Jurkat, Clone E6-1 (cell line): ENCODE measurements around the gene LIMS2.

ENCODE experiments used
- DNase-seq: peaks from one replicate; pipeline ENCODE4 v3.0.0-alpha.2; 2011; ENCODE audit warnings: low read depth, low spot score
- H3K4me3 ChIP-seq: 2 replicates; pipeline ENCODE4 v1.5.1; 2011; ENCODE audit warnings: mild to moderate bottlenecking, low read length, control low read depth, moderate library complexity

The LIMS2 gene

DNA sequence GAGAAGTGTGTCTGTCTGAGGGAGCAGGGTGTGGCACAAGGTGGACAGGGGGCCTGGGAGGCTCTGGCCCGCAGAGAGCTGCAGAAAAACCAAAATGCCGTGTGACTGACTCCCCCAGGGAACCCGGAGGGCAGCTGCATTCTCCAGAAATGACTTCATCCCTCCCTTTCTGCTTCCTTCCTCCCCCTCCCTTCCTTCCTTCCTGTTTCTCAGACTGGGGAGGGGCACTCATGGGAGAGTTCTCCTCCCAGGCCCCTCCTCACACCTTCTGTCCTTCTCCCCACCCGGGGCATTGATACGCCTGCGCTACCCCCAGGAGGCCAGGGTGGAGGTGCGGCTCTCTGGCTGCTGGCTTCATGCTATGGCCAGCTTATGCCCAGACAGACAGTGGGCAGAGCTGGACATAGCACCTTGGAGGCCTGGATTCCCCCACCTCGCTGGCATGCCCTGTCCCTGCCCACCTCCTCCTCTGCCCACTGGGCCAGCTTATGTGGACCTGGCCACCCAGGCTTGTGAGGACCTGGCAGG, 37.5 kb downstream of the LIMS2 start:
- H3K4me3 ChIP-seq, result no peak overlapping the region
- no peak for DNase-seq

DNA sequence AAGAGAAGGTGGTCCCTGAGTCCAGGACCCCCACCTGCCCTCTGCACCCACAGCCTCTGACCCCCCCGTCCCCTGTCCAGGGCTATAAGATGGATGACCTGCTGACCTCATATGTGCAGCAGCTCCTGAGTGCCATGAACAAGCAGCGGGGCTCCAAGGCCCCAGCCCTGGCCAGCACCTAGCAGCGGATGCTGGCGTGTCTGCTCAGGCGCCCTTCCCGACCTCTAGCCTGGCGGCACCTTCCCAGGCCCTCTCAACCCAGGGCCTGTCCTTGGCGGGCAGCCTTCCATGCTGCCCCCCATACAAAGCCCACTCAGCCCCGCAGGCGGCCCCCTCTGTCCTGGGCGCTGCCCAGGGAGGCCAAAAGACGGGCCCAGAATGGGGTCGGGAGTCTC, 38.1 kb downstream of the LIMS2 start:
- no peak overlapping the region for H3K4me3 ChIP-seq
- DNase-seq, result no peak

DNA sequence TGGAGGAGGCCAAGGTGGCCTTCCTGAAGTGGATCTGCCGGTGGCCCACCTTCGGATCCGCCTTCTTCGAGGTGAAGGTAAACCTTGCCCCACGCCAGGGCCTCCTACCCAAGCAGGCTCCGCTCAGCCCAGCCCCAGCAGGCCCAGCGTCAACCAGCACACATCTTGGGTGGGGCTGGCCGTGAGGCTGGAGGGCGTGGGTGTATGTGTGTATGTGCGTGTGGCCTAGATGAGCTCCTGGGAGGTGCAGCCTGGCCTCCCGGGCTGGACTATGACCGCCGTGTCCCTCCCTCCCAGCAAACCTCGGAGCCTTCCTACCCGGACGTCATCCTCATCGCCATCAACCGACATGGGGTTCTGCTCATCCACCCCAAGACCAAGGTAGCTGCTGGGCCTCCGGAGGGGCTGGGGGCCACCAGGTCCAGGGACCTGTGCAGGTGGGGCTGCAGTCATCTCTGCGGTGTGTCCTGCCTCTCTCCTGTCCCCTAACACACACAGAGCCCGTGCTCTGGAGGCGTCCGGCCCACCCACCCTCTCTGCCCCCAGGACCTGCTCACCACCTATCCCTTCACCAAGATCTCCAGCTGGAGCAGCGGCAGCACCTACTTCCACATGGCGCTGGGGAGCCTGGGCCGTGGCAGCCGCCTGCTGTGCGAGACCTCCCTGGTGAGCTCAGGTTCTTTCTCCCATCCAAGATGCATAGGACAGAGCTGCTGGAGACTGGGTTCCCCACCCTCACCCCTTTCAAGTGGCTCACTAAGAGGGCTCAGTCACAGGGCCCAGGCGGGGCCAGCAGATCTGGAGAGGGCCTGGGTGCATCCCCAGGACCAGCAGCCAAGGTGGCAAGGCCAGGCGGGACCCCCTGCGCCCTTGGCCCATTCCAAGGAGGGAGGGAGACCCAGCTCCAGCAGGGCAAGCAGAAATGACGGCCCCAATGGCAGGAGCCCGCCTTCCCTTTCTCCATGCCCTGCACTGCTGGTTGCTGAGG, 38.8 kb downstream of the LIMS2 start:
- no peak overlapping the region for H3K4me3 ChIP-seq
- no peak for DNase-seq

DNA sequence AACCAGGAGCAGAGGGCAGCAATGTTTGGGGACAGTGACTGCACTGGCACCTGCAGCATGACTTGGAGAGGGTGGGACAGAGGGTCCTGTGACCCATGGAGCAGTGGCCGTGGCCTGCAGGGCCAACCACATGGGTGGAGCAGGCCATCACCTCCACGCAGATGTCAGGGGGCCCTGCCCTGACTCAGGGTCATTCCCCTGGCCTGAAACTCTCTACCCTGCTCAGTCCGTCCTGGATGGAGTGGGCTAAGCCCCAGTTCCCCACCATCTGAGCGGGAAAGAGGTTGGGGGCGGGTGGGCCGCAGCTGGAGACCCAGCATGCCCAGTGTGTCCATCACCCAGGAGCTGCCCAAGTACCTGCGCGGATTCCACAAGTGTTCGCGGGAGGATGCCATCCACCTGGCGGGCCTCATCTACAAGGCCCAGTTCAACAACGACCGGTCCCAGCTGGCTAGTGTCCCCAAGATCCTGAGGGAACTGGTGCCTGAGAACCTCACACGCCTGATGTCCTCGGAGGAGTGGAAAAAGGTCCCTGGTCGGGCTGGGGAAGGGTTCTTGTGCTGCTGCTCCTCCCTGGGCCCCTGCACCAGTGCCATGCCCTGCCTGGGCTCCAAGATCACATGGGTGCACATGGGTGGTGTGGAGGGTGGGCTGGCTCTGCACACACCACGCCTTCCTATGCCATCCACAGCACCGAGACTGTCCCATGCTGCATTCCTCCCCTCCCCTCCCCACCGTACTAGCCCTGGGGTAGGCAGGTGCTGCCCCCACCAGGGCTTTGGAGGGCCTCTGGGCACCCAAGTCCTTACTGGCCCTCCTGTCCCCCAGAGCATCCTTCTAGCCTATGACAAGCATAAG, 39.7 kb downstream of the LIMS2 start:
- H3K4me3 ChIP-seq, result no peak overlapping the region
- no peak for DNase-seq

DNA sequence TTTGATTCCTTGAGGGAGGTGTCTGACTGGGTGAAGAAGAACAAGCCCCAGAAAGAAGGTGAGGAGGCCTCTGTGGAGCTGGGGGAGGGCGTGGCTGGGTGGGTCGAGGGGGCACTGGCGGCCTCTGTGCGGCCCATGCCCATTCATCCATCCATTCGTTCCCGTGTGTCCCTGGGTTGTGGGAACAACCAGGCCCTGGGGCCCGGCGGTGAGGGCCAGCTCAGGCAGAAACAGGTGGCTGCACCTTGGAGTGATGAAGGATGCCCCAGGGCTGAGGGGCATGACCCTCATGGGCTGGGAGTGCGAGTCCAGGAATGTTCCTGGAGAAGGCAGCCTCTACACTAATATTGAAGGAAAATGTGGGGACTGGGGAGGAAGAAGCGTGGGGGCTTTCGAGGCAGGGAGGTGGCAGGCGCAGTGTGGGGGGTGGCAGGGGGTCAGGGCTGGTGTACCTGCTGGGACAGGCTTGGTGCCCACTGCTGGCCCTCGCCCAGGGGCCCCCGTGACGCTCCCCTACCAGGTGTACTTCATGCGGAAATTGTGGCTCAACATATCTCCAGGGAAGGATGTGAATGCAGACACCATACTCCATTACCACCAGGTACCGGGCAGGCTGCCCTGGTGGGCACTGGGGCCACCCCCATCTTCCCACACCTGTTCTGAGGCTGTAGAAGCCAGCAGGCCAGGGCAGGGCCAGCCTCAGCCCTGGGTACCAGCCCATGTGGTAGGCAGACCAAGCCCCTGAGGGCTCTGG, 40.5 kb downstream of the LIMS2 start:
- H3K4me3 ChIP-seq, result no peak overlapping the region
- DNase-seq, result no peak

DNA sequence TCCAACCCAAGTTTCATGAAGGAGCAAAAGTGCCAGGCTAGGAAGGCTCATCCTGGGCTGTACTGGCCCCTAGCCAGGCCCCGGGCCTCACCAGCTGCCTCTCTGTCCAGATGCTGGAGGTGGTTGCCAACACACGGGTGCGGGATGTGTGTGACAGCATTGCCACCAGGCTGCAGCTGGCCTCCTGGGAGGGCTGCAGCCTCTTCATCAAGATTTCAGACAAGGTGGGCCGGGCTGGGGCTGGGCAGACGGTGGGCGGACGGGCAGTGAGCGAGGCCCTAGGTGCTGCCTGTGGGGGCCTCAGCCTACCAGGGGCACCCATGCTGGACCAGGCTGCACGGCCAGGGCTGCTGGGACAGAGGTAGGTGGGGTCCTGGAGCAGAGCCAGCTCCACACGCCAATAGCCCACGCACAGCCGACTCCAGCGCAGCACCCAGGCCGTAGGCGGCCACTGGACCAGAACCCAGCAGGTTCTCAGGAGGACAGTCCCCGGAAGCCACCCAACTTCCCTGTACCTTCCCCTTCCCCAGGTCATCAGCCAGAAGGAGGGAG, 41.2 kb downstream of the LIMS2 start:
- no peak for DNase-seq
- no peak overlapping the region for H3K4me3 ChIP-seq

DNA sequence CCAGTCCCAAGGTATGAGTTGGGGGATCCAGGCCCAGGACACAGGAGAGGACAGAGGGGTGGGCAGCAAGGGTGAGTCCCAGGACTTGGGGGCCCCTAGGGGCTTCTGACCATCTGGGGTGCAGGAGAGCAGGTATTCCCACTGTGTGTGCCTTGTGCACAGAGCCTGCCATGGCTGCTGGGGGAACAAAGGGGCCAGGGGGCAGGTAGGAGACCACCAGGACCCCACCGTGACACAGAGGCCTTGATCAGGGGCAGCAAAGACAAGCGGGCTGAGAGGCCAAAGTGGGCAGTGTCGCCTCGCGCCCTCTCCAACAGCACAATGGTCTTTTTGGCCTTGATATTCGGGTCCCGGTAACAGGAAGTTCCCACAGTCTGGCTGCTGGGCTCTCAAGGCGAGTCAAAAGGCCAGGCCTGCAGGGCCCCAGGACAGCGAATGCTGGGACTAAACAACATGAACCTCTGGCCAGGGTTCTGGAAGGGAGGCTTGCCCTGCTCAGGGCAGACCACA, 41.7 kb downstream of the LIMS2 start:
- no peak overlapping the region for H3K4me3 ChIP-seq
- DNase-seq, result no peak

DNA sequence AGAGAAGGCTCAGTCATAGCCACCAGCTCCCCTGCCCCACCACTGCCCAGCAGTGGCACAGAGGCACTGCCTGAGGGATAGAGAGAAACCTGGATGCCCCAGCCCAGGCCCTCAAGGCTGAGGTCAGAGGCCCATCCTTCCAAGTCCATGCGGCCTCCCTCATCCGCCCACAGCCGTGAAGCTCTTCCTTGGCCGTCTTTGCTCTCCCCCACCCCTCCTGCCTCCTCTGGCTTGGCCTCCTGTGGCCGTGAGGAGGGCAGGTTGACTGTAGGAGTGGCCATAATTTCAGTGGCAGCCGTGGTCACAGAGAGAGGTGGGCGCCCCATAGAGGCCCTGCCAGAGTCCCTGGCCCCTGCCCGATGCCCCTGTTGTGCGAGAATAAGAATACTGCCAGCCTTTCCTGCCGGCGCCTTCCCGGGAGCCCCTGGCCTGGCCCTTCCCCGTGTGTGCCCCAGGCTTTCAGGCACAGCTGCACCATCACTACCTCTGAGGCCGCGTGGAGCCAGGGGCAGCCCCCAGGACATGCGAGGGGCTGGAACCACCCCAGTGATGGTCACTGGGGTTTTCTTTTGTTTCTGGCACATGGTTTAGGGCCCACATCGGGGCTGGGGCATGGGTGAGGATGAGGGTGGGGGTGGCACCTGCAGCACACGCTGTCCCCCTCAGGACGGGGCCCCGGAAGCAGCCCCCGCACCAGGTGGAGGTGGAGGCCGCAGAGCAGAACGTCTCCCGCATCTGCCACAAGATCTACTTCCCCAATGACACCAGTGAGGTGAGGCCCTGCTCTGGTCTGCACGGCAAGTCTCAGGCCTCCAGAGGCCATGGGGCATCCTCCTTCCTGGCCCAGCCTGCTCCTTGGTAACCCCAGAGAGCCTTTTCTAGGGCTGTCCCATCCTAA, 42.5 kb downstream of the LIMS2 start:
- no peak for DNase-seq
- no peak overlapping the region for H3K4me3 ChIP-seq

DNA sequence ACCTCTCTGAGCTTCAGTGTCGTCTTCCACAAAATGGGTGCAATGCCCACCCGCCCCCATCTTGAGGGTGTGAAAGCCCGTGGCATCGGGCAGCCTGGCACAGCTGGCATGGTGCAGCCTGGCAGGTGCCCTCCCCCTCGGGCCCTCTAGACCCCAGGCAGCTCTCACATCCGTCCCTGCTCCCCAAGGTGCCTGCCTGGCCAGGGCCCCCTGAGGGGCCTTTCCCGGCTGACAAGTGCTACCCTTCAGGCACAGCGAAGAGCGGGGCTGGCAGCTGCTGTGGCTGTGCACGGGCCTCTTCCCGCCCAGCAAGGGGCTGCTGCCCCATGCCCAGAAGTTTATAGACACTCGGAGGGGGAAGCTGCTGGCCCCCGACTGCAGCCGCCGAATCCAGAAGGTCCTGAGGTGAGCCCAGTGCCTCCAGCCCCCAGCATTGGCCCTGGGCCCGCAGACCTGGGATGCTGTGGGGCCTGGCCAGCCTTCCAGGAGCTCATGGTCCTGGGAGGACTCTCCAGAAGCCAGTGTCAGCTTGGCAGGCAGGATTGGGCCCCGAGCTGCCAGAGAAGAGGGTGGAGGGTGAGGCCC, 43.2 kb downstream of the LIMS2 start:
- no peak for DNase-seq

DNA sequence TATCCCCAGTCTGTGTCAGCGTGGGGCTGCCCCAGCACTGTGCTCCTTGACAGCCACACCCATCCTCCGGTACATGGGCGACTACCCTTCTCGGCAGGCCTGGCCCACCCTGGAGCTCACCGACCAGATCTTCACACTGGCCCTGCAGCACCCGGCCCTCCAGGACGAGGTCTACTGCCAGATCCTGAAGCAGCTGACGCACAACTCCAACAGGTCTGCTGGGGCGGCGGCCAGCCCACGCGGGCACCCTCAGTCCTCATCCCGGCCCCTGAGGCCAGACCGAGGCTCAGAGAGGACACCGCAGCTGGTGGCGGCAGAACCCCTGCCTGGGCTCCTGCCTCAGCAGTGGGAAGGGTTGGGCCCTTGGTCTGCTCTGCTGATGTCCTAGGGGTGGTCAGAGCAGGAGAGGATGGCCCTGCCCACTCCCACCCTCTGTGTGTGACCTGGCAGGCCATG, 43.8 kb downstream of the LIMS2 start:
- no peak overlapping the region for H3K4me3 ChIP-seq
- no peak for DNase-seq

More for the DNA sequence above, 43.2 kb downstream of the LIMS2 start:
- H3K4me3 ChIP-seq, result no peak overlapping the region

DNA sequence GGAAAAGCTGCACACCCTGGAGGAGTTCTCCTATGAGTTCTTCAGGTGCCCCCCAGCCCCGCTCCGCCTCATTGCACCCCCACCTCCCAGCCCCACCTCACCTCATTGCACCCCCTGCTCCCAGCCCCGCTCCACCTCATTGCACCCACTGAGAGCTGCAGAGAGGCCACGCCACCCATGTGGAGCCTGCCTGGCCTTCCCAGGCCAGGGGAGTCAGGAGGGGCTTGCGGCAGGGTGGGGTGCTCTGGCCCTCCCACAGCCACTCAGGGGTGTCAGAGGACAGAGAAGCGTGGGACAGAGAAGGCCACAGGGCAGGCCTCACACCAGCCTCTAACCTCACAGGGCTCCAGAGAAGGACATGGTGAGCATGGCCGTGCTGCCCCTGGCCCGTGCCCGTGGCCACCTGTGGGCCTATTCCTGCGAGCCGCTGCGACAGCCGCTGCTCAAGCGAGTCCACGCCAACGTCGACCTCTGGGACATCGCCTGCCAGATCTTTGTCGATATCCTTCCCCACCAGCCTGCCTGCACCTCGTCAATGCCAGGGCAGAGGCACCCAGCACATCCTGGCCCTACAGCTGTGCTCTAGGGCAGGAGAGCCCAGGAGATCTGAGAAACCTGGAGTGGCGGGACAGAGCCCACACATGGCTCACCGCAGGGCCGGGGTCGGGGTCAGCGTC, 44.3 kb downstream of the LIMS2 start:
- DNase-seq, result no peak
- no peak overlapping the region for H3K4me3 ChIP-seq

DNA sequence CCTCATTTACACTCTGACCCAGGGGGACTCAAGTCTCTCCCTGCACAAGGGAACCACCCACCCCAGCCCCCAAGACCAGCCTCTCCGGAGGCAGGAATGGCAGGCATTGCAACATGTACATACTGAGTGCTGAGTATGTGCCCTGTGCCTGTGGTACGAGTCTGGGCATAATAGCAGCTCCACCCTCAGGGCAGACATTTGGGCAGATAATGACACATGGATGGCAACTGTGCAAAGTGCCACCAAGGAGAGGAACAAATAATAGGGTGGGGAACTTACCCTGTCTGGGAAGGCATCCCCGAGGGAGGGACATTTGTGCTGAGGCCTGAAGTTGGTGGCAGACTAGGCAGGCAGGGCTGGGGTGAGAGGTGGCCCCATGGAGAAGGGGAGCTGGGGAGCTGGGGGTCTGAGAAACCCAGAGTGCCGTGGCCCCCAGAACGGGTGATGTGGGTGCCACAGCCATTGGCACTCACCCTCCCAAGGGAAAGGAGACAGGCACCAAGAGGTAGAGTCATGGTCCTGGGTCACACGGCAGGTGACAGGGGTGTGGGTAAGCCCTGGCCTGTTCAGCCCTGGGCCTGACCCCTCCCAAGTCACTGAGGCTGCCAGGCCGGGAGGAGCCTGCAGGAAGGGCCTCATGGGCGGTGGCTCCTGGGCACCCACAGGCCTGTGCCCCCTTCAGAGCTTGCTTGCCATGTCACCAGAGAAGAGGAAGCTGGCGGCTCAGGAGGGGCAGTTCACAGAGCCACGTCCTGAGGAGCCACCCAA, 45.0 kb downstream of the LIMS2 start:
- DNase-seq, result no peak
- no peak overlapping the region for H3K4me3 ChIP-seq

DNA sequence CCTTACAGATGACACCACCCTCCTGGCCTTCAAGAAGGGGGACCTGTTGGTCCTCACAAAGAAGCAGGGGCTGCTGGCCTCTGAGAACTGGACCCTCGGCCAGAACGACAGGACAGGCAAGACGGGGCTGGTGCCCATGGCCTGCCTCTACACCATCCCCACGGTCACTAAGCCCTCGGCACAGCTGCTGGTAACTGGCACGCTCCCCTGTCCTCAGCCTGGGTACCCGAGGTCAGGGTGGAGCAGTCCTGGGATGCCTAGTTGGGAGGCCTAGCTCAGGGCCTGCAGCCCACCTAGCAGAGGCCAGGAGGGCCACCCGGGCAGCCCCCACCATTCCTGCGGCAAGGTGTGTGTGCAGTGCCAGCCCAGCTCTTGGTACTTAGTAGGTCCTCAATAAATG, 45.7 kb downstream of the LIMS2 start:
- no peak overlapping the region for H3K4me3 ChIP-seq
- no peak for DNase-seq

DNA sequence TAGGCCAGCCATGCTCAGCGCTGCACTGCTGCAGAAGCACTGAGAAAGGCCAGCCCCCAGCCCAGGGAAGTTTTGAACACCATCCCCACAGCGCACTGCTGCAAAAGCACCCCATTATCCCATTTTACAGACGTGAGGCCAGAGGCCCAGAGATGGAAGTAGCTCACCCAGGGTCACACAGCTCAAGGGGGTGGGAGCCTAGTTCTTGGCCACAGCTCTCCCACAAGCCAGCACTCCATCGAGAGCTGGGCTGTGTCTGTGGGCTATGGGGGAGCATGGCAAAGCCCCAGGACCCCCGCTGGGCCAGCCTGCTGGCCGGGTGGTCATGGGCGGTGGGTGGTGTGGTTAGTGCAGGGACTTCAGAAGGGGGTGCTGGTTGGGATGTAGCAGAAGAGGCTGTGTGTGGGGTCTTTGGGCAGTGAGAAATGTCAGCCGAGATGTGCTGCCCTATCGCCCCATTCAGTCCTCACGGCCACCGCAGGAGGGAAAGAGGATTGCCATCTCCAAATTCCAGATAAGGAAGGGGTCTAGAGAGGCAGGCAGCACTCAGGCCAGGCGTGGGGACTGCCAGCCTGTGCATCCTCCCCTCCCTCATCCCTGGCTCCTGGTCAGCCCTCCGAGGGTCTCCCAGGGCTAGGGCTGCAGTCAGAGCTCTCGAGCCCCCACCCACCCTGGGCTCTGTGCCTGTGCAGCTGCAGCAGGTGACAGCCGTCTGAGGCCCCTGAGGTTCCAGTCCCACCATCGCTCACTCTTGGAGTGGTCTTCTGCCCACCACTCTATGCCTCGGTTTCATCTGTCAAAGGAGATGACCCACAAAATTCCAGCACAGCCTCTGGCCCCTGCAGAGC, 46.3 kb downstream of the LIMS2 start:
- H3K4me3 ChIP-seq, result no peak overlapping the region
- no peak for DNase-seq
